ENCODE data around the gene CRAT.

GRCh38 chr9:129110740-129111527, at the start of gene CRAT, which contains the start of gene PTPA:
- TF ChIP-seq, protein P1, sequence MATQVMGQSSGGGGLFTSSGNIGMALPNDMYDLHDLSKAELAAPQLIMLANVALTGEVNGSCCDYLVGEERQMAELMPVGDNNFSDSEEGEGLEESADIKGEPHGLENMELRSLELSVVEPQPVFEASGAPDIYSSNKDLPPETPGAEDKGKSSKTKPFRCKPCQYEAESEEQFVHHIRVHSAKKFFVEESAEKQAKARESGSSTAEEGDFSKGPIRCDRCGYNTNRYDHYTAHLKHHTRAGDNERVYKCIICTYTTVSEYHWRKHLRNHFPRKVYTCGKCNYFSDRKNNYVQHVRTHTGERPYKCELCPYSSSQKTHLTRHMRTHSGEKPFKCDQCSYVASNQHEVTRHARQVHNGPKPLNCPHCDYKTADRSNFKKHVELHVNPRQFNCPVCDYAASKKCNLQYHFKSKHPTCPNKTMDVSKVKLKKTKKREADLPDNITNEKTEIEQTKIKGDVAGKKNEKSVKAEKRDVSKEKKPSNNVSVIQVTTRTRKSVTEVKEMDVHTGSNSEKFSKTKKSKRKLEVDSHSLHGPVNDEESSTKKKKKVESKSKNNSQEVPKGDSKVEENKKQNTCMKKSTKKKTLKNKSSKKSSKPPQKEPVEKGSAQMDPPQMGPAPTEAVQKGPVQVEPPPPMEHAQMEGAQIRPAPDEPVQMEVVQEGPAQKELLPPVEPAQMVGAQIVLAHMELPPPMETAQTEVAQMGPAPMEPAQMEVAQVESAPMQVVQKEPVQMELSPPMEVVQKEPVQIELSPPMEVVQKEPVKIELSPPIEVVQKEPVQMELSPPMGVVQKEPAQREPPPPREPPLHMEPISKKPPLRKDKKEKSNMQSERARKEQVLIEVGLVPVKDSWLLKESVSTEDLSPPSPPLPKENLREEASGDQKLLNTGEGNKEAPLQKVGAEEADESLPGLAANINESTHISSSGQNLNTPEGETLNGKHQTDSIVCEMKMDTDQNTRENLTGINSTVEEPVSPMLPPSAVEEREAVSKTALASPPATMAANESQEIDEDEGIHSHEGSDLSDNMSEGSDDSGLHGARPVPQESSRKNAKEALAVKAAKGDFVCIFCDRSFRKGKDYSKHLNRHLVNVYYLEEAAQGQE (IDR thresholded peaks at IDR 0.05; ENCODE audit: insufficient replicate concordance, low read depth): no peak
- TF ChIP-seq POLR2AphosphoS5 (IDR thresholded peaks at IDR 0.05; ENCODE audit: low read depth) (peak; percentile 82), CTCF (IDR thresholded peaks at IDR 0.05; ENCODE audit: insufficient read depth, low read length) (no peak), SPI1 (IDR thresholded peaks at IDR 0.05; ENCODE audit: borderline replicate concordance, low read depth) (no peak), GABPA (IDR thresholded peaks at IDR 0.05; ENCODE audit: low read depth) (no peak)
